GM13976 (cell line): ENCODE measurements around the gene GARIN6.

Experiments
- DNase-seq: peaks from one replicate; pipeline ENCODE4 v3.0.0; 2012; ENCODE audit warnings: low spot score
- in situ Hi-C: fragments of 300-500 bp; cut with MboI; formaldehyde crosslinking; loops from one replicate; pipeline ENCODE4 v1.12.0; 2022; ENCODE audit warnings: low sequenced_read_pairs, mixed read lengths, inconsistent platforms; ENCODE audit not compliant: unreplicated experiment
- TF ChIP-seq, protein P1 (sequence below): IDR thresholded peaks from 2 replicates; pipeline ENCODE4 v1.5.1; 2012; ENCODE audit warnings: borderline replicate concordance, mild to moderate bottlenecking; ENCODE audit not compliant: insufficient read depth; ENCODE audit errors: extremely low read depth, missing control alignments, control extremely low read depth

The GARIN6 gene

DNA sequence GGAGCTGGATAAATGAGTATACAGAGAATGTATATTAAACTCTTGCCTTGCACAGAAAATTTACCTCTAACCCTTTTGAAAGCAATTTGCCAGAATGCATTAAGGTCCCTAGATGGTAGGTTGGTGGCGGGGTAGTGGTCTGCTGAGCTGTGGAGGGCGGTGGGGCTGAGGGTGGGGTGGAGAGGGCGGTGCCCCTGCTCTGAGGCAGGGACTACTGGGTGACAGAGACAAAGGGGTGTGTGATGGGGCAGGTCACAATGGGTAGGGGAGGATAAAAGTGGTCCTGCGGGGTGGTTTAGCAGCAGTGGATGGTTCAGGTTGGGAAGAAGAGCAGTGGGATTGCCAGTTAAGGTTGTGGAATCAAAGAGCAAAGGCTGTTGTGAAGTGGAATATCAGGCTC, at the start of gene GARIN6:
Gene GARIN6, plus strand, starts transcription at position 301 of the 400 bp plus-strand sequence. CDS start 422 bp downstream, outside the sequence.
- TF ChIP-seq, protein P1, sequence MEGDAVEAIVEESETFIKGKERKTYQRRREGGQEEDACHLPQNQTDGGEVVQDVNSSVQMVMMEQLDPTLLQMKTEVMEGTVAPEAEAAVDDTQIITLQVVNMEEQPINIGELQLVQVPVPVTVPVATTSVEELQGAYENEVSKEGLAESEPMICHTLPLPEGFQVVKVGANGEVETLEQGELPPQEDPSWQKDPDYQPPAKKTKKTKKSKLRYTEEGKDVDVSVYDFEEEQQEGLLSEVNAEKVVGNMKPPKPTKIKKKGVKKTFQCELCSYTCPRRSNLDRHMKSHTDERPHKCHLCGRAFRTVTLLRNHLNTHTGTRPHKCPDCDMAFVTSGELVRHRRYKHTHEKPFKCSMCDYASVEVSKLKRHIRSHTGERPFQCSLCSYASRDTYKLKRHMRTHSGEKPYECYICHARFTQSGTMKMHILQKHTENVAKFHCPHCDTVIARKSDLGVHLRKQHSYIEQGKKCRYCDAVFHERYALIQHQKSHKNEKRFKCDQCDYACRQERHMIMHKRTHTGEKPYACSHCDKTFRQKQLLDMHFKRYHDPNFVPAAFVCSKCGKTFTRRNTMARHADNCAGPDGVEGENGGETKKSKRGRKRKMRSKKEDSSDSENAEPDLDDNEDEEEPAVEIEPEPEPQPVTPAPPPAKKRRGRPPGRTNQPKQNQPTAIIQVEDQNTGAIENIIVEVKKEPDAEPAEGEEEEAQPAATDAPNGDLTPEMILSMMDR, result no peak
- no peak for DNase-seq
- in situ Hi-C loops, result no loop called here

DNA sequence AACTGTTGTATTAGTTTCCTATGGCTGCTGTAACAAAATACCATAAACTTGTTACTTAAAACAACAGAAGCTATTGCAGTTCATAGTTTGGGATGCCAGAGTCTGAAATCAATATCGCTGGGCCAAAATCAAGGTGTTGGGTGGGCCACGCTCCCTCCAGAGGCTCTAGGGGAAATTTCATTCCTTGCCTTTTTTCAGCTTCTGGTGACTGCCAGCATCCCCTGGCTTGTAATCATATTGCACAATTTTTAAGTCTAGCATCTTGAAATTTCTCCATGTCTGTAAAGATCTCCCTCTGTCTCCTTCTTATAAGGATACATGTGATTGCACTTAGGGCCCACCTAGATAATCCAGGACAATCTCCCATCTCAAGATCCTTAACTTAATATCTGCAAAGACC, 48.8 kb upstream of the GARIN6 start:
- TF ChIP-seq, protein P1, result no peak
- in situ Hi-C loops, result no loop called here
- DNase-seq, result no peak

DNA sequence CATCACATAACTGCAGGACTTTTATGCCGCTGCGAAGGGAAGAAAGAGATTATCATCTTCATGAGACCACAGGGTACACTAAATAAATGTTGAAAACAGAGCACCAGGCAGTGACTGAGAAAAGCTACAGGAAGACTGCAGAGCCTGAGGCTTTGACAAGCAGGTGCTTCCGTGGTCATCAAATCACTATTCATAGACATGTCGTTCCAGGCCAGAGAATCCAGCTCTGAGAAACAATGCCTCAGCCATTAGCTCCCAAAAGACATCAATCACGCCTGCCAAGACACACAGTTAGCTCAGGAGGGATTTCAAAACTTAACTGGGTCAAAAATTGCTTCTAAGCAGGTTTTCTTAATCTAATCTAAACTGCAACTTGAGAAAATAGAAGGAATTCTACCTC, 47.2 kb upstream of the GARIN6 start:
- in situ Hi-C loops, result loop anchor here (25.0 kb wide), 1 partner anchor 563 kb away; no protein-coding TSS in a partner anchor

DNA sequence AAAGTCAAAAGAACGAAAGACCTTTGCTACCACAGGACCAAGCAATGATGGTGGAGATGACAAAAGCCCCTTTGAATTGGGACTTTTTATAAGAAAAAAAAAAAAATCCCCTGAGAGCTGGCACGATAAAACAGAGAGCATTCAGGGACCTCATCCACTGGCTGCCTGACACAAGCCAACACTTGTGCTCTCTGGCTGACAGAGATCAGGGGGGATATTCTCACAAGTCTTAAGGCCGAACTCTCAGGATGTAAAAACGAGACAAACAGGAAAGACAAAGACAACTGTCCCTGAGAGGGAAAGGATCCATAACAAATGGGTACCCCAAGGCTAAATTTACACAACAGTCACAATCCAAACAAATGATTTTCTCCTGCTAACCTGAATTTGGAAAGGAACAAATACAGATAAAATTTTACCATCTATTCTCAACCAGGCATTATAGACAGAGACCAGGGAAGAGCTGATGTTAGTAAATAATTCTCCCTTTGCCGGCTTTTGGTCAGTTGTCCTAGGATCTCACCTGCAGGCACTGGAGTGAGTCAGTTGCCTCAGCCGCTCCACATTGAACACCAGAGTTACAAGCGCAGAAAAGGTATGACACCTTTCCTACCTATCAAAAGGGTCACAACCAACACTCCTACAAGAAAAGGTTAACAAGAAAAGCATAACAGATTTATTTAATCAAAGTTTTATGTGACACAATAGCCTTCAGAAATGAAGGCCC, 37.9 kb upstream of the GARIN6 start:
- no peak for DNase-seq
- TF ChIP-seq, protein P1, result no peak
- in situ Hi-C loops, result loop anchor here (25.0 kb wide), 1 partner anchor 572 kb away; no protein-coding TSS in a partner anchor

More for the DNA sequence above, 47.2 kb upstream of the GARIN6 start:
- TF ChIP-seq, protein P1, result no peak
- no peak for DNase-seq

DNA sequence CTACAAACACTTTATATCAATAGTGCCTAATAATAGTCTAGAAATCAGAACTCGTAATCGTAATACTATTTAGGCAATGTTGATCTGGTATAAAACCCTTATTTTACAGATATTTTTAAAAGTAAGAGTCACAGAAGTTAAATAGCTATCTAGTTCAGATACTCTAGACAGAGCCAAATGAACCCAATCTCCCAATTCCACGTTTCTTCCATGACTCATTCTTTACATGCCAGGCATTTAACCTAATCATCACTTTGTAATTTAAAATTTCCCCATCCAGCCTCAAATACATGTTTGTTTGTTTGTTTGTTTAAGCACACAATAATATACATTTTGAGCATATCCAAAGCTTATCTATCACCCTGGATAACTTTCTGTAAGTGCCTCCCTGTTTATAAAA, 36.4 kb upstream of the GARIN6 start:
- no peak for DNase-seq
- TF ChIP-seq, protein P1, result no peak
- in situ Hi-C loops, result loop anchor here (25.0 kb wide), 1 partner anchor 574 kb away; no protein-coding TSS in a partner anchor

DNA sequence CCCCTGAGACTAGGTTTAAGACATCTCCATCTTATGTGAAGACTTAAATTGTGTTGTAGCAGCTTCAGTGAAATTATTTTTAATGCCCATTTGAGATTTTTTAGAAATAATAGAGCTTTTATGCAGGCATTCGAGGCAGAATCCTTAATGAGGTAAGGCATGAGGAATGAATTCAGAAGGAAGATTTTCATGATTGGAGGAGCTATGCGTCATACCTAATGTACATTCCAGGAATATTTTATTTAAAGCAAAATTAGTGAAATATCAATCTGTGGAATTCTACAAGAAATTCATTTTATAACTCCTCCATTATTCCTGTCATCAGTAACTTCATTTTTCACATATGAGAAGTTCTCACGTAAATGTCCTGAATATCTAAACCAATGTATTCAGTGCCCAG, 36.0 kb upstream of the GARIN6 start:
- in situ Hi-C loops, result loop anchor here (25.0 kb wide), 1 partner anchor 574 kb away; no protein-coding TSS in a partner anchor
- TF ChIP-seq, protein P1, result no peak
- DNase-seq, result no peak
